Suprapubic skin (tissue), 4 donors: ENCODE data around the gene RASSF7. TPM values are rescaled to one million over a fixed set of nuclear protein-coding genes. Genes with fewer than 3 reads are reported as not detected.

Experiments used
- DNase-seq, 2 donors: peaks; one replicate each; pipeline ENCODE4 v3.0.0-alpha.2; 2019; ENCODE audit warnings: low spot score in 2 of 2
- H3K27ac ChIP-seq: fragments of 200-600 bp; sonication (generic); one replicate; pipeline ENCODE4 v1.5.1; 2019
- H3K27me3 ChIP-seq: fragments of 200-600 bp; sonication (generic); one replicate; pipeline ENCODE4 v1.5.1; 2019
- H3K36me3 ChIP-seq: fragments of 200-600 bp; sonication (generic); one replicate; pipeline ENCODE4 v1.5.1; 2019
- H3K4me1 ChIP-seq: fragments of 200-600 bp; sonication (generic); one replicate; pipeline ENCODE4 v1.5.1; 2019
- H3K4me3 ChIP-seq: fragments of 200-600 bp; sonication (generic); one replicate; pipeline ENCODE4 v1.5.1; 2019; ENCODE audit warnings: mild to moderate bottlenecking
- H3K9me3 ChIP-seq: fragments of 200-600 bp; sonication (generic); one replicate; pipeline ENCODE4 v1.5.1; 2019
- EP300 ChIP-seq: sonication (generic); formaldehyde crosslinking; IDR thresholded peaks from one replicate; pipeline ENCODE4 v1.6.1; 2017; ENCODE audit warnings: antibody characterized with exemption
- POLR2A ChIP-seq, 2 donors: fragments of 450-650 bp; IDR thresholded peaks; one replicate each; pipeline ENCODE4 v1.6.1; 2017; ENCODE audit warnings: antibody characterized with exemption in 2 of 2, mild to moderate bottlenecking in 2 of 2, moderate library complexity in 2 of 2
- POLR2AphosphoS5 ChIP-seq, 3 donors: sonication (generic); formaldehyde crosslinking; IDR thresholded peaks; one replicate each; pipeline ENCODE4 v1.6.1; 2017; ENCODE audit warnings: antibody characterized with exemption in 3 of 3
- WGBS: methylation state at CpG from one replicate; pipeline ENCODE4 v1.1.5; 2018; 5-methylcytosine and 5-hydroxymethylcytosine counted together
- total RNA-seq, 4 donors: library from RNA; depleted of rRNA; stranded (reverse); fragments of >200 nt; gene quantifications; one replicate each; pipeline ENCODE4 v1.1.0, GENCODE V29; 2016
- TF ChIP-seq, protein P1 (sequence below), 2 donors: fragments of 200-600 bp in 1 of 2; fragments of 450-650 bp in 1 of 2; sonication (generic) in 1 of 2; IDR thresholded peaks; one replicate each; pipeline ENCODE4 v1.5.1; 2016 to 2019; ENCODE audit warnings: antibody characterized with exemption in 2 of 2, mild to moderate bottlenecking in 1 of 2, moderate library complexity in 1 of 2

Gene RASSF7
- total RNA-seq, 4 donors from 2014 or later, result 82.6 to 113 (median 87.0) TPM

DNA sequence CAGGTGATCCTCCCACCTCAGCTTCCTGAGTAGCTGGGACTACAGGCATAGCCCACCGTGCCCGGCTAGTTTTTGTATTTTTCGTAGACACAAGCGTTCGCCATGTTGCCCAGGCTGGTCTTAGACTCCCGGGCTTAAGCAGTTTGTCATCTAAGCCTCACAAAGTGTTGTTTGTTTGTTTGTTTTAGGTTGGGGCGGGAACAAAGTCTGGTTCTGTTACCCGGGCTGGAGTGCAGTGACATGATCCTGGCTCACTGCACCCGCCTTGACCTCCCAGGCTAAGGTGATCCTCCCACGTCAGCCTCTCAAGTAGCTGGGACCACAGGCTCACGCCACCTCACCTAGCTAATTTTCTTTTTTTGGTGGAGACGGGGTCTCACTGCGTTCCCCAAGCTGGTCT is 42.4 kb downstream of the RASSF7 start:
- H3K36me3 ChIP-seq, result peaks cover 97% of the 10 kb centered on the region
- no peaks in the 10 kb centered on the region for H3K9me3 ChIP-seq
- H3K4me1 ChIP-seq, result peaks cover 15% of the 10 kb centered on the region
- 91% methylated on average over 13 of the region's 13 CpGs for WGBS
- no peak for DNase-seq
- H3K4me3 ChIP-seq, result no peak overlapping the region
- H3K27ac ChIP-seq, result no peak overlapping the region
- no peaks in the 10 kb centered on the region for H3K27me3 ChIP-seq
- TF ChIP-seq POLR2A (IDR thresholded peaks at IDR 0.05) (no peak), POLR2AphosphoS5 (IDR thresholded peaks at IDR 0.05) (no peak), EP300 (no peak)
- TF ChIP-seq, protein P1, sequence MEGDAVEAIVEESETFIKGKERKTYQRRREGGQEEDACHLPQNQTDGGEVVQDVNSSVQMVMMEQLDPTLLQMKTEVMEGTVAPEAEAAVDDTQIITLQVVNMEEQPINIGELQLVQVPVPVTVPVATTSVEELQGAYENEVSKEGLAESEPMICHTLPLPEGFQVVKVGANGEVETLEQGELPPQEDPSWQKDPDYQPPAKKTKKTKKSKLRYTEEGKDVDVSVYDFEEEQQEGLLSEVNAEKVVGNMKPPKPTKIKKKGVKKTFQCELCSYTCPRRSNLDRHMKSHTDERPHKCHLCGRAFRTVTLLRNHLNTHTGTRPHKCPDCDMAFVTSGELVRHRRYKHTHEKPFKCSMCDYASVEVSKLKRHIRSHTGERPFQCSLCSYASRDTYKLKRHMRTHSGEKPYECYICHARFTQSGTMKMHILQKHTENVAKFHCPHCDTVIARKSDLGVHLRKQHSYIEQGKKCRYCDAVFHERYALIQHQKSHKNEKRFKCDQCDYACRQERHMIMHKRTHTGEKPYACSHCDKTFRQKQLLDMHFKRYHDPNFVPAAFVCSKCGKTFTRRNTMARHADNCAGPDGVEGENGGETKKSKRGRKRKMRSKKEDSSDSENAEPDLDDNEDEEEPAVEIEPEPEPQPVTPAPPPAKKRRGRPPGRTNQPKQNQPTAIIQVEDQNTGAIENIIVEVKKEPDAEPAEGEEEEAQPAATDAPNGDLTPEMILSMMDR (IDR thresholded peaks at IDR 0.05), result no peak

DNA sequence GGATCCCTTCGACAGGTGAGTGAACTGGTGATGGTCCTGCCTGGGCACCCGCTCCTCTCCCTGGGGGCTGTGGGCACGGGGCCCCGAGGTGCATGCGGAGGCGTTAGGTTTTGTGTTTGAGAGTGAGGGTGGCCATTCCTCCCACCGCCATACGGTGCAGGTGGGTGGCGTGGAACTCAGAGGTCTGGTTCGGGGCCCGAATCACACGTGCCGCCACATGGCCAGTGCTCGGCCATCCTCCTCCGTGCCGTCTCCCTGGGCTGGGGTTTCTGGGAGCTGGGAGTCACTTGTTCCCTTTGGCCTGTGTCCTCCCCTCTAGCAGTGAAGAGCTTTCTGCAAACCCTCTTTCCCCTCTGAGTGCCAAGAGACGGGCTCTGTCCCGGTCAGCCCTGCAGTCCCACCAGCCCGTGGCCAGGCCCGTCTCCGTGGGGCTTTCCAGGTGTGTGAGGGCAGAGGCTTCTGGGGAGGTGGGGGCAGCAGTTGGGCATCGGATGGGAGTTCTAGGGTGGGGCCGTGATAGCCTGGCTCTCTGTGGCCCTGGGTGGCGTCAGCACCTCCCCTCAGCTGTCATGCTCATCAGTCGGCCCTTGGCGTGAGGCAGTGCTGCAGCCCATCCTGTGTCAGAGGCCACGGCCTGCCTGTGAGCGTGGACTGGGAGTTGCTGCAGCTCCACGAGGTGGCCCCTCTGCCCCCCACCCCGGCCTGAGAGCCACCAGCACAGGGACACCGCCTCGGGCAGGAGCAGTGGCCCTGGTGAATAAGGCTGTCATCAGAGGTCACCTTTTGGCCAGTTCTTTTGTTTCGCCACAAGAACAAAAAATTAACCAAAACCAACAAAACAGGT is 44.7 kb downstream of the RASSF7 start:
- Histone ChIP-seq H3K27me3 (no peaks in the 10 kb centered on the region), H3K36me3 (peaks cover 98% of the 10 kb centered on the region), H3K9me3 (no peaks in the 10 kb centered on the region), H3K27ac (no peak overlapping the region), H3K4me1 (peaks cover 15% of the 10 kb centered on the region), H3K4me3 (no peak overlapping the region)
- no peak for DNase-seq
- no peak for TF ChIP-seq POLR2A (IDR thresholded peaks at IDR 0.05)
- TF ChIP-seq, protein P1 (IDR thresholded peaks at IDR 0.05), result no peak
- no peak for TF ChIP-seq EP300
- TF ChIP-seq POLR2AphosphoS5 (IDR thresholded peaks at IDR 0.05), result no peak
- 93% methylated on average over 9 of the region's 33 CpGs for WGBS

DNA sequence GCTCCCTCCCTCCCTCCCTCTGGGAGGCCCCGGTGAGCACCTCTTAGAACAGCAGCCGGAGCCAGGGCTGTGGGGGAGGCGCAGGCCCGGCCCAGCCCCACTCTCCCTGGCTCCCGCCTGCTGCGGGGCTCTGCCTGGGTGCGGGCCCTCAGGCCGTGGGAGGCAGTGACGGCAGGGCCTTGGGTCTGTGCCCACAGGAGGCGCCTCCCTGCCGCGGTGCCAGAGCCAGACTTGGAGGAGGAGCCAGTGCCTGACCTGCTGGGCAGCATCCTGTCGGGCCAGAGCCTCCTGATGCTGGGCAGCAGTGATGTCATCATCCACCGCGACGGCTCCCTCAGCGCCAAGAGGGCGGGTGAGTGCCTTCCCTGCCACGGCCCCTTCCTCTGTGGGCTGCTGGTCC is 45.5 kb downstream of the RASSF7 start:
- no peaks in the 10 kb centered on the region for H3K27me3 ChIP-seq
- DNase-seq, result peak in 1 of 2 donors; percentile 69
- peaks cover 99% of the 10 kb centered on the region for H3K36me3 ChIP-seq
- no peak overlapping the region for H3K4me3 ChIP-seq
- no peak overlapping the region for H3K27ac ChIP-seq
- 50% methylated on average over 13 of the region's 19 CpGs for WGBS
- TF ChIP-seq, protein P1 (IDR thresholded peaks at IDR 0.05), result no peak
- no peak for TF ChIP-seq POLR2A (IDR thresholded peaks at IDR 0.05)
- TF ChIP-seq EP300, result no peak
- TF ChIP-seq POLR2AphosphoS5 (IDR thresholded peaks at IDR 0.05), result no peak
- peaks cover 20% of the 10 kb centered on the region for H3K4me1 ChIP-seq
- no peaks in the 10 kb centered on the region for H3K9me3 ChIP-seq

DNA sequence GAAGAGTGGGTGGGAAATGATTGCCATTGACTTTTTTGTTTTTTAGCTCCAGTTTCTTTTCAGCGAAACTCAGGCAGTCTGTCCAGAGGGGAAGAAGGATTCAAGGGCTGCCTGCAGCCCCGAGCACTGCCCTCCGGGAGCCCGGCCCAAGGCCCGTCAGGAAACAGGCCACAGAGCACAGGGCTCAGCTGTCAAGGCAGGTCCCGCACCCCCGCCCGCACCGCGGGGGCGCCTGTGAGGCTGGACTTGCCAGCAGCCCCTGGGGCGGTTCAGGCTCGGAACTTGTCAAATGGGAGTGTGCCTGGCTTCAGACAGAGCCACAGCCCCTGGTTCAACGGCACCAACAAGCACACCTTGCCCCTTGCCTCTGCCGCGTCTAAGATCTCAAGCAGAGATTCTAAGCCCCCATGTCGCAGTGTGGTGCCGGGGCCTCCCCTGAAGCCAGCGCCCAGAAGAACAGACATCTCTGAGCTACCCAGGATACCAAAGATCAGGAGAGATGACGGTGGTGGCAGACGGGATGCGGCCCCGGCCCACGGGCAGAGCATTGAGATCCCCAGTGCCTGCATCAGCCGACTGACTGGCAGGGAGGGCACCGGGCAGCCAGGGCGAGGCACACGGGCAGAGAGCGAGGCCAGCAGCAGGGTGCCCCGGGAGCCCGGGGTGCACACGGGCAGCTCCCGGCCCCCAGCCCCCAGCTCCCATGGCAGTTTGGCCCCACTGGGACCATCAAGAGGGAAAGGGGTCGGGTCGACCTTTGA is 46.4 kb downstream of the RASSF7 start:
- Histone ChIP-seq H3K9me3 (no peaks in the 10 kb centered on the region), H3K4me1 (peaks cover 28% of the 10 kb centered on the region), H3K27me3 (no peaks in the 10 kb centered on the region), H3K36me3 (peaks cover 99% of the 10 kb centered on the region), H3K27ac (no peak overlapping the region), H3K4me3 (no peak overlapping the region)
- no peak for DNase-seq
- TF ChIP-seq POLR2AphosphoS5 (IDR thresholded peaks at IDR 0.05) (no peak), EP300 (no peak), POLR2A (IDR thresholded peaks at IDR 0.05) (no peak)
- TF ChIP-seq, protein P1 (IDR thresholded peaks at IDR 0.05), result no peak
- 86% methylated on average over 14 of the region's 35 CpGs for WGBS
